ENCODE data around the gene SMC6. TPM values are rescaled to one million over a fixed set of nuclear protein-coding genes. Genes with fewer than 3 reads are reported as not detected.

The SMC6 gene
- total RNA-seq, 1 donor from 2014 or later: 13.9 TPM

- DNase-seq (ENCODE audit: low spot score): no peak
Measured at GRCh38 chr2:17762451-17762850, 8.8 kb upstream of the SMC6 start.

- DNase-seq (ENCODE audit: low spot score): no peak
Measured at GRCh38 chr2:17759805-17760204, 6.2 kb upstream of the SMC6 start.

- DNase-seq (ENCODE audit: low spot score): no peak
Measured at GRCh38 chr2:17758118-17758517, 4.5 kb upstream of the SMC6 start.

GRCh38 chr2:17757321-17757720 is 3.7 kb upstream of the SMC6 start:
- peak; percentile 19 for DNase-seq (ENCODE audit: low spot score)

GRCh38 chr2:17756668-17757067 is 3.1 kb upstream of the SMC6 start:
- no peak for DNase-seq (ENCODE audit: low spot score)

- no peak for DNase-seq (ENCODE audit: low spot score)
Measured at GRCh38 chr2:17754773-17755425, 1.3 kb upstream of the SMC6 start.

- peak; percentile 10 for DNase-seq (ENCODE audit: low spot score)
Measured at GRCh38 chr2:17752892-17753802, 463 bp downstream of the SMC6 start.

- DNase-seq (ENCODE audit: low spot score): no peak
Measured at GRCh38 chr2:17752246-17752645, 1.4 kb downstream of the SMC6 start.

GRCh38 chr2:17749753-17750438 is 3.7 kb downstream of the SMC6 start:
- no peak for DNase-seq (ENCODE audit: low spot score)

GRCh38 chr2:17748745-17749144 is 4.9 kb downstream of the SMC6 start:
- no peak for DNase-seq (ENCODE audit: low spot score)

- DNase-seq (ENCODE audit: low spot score): no peak
Measured at GRCh38 chr2:17747684-17748452, 5.7 kb downstream of the SMC6 start.

GRCh38 chr2:17740203-17740602 is 13.4 kb downstream of the SMC6 start:
- DNase-seq (ENCODE audit: low spot score): no peak

GRCh38 chr2:17736989-17737388 is 16.6 kb downstream of the SMC6 start:
- DNase-seq (ENCODE audit: low spot score): no peak

- no peak for DNase-seq (ENCODE audit: low spot score)
Measured at GRCh38 chr2:17735864-17736263, 17.7 kb downstream of the SMC6 start.

GRCh38 chr2:17733599-17733998 is 20.0 kb downstream of the SMC6 start:
- no peak for DNase-seq (ENCODE audit: low spot score)

- no peak for DNase-seq (ENCODE audit: low spot score)
Measured at GRCh38 chr2:17729880-17730279, 23.7 kb downstream of the SMC6 start.

- DNase-seq (ENCODE audit: low spot score): no peak
Measured at GRCh38 chr2:17728210-17728609, 25.4 kb downstream of the SMC6 start.

GRCh38 chr2:17719562-17720371 is 33.8 kb downstream of the SMC6 start:
- DNase-seq (ENCODE audit: low spot score): no peak

GRCh38 chr2:17718689-17719088 is 34.9 kb downstream of the SMC6 start:
- DNase-seq (ENCODE audit: low spot score): no peak

- no peak for DNase-seq (ENCODE audit: low spot score)
Measured at GRCh38 chr2:17717666-17718065, 35.9 kb downstream of the SMC6 start.

- DNase-seq (ENCODE audit: low spot score): no peak
Measured at GRCh38 chr2:17713291-17713690, 40.3 kb downstream of the SMC6 start.
